ENCODE data around the gene MCOLN3. TPM values are rescaled to one million over a fixed set of nuclear protein-coding genes. Genes with fewer than 3 reads are reported as not detected.
"Not testable (repeated sequence)": the region's sequence is repeated elsewhere in the genome, so short reads cannot be mapped to it uniquely, and the experiment has no call there.

The MCOLN3 gene
- total RNA-seq, 1 experiment from 2014 or later, result not detected

GRCh38 chr1:84997667-84998600, 50.4 kb downstream of the MCOLN3 start:
- no peak for DNase-seq (ENCODE audit: low spot score)
- in situ Hi-C loops (cut with HindIII; ENCODE audit: low sequenced_read_pairs), result no loop called here

GRCh38 chr1:84996846-84997666, 51.2 kb downstream of the MCOLN3 start, which contains the start of gene MCOLN2:
Gene MCOLN2 (minus strand): TSS chr1:84997113. CDS start chr1:84996872, 241 bp downstream.
- in situ Hi-C loops (cut with HindIII; ENCODE audit: low sequenced_read_pairs), result no loop called here
- DNase-seq (ENCODE audit: low spot score), result no peak

GRCh38 chr1:84995484-84996334, 52.6 kb downstream of the MCOLN3 start:
- in situ Hi-C loops (cut with HindIII; ENCODE audit: low sequenced_read_pairs), result no loop called here
- no peak for DNase-seq (ENCODE audit: low spot score)

GRCh38 chr1:84991097-84991920, 57.0 kb downstream of the MCOLN3 start:
- in situ Hi-C loops (cut with HindIII; ENCODE audit: low sequenced_read_pairs), result no loop called here
- DNase-seq (ENCODE audit: low spot score), result no peak

- in situ Hi-C loops (cut with HindIII; ENCODE audit: low sequenced_read_pairs), result no loop called here
- no peak for DNase-seq (ENCODE audit: low spot score)
Observed at GRCh38 chr1:84988588-84988987, 59.7 kb downstream of the MCOLN3 start.

- in situ Hi-C loops (cut with HindIII; ENCODE audit: low sequenced_read_pairs); DNase-seq (ENCODE audit: low spot score): not testable (repeated sequence)
Observed at GRCh38 chr1:84986561-84986960, 61.7 kb downstream of the MCOLN3 start.

GRCh38 chr1:84985365-84985764, 62.9 kb downstream of the MCOLN3 start:
- no peak for DNase-seq (ENCODE audit: low spot score)
- in situ Hi-C loops (cut with HindIII; ENCODE audit: low sequenced_read_pairs), result no loop called here

- in situ Hi-C loops (cut with HindIII; ENCODE audit: low sequenced_read_pairs), result no loop called here
- no peak for DNase-seq (ENCODE audit: low spot score)
Observed at GRCh38 chr1:84982395-84982794, 65.9 kb downstream of the MCOLN3 start.

GRCh38 chr1:84975035-84975434, 73.3 kb downstream of the MCOLN3 start:
- in situ Hi-C loops (cut with HindIII; ENCODE audit: low sequenced_read_pairs), result no loop called here
- DNase-seq (ENCODE audit: low spot score), result no peak

- in situ Hi-C loops (cut with HindIII; ENCODE audit: low sequenced_read_pairs), result no loop called here
- no peak for DNase-seq (ENCODE audit: low spot score)
Observed at GRCh38 chr1:84973498-84974334, 74.6 kb downstream of the MCOLN3 start.

GRCh38 chr1:84972377-84972987, 75.8 kb downstream of the MCOLN3 start:
- no peak for DNase-seq (ENCODE audit: low spot score)
- in situ Hi-C loops (cut with HindIII; ENCODE audit: low sequenced_read_pairs), result no loop called here

- in situ Hi-C loops (cut with HindIII; ENCODE audit: low sequenced_read_pairs), result no loop called here
- no peak for DNase-seq (ENCODE audit: low spot score)
Observed at GRCh38 chr1:84971957-84972356, 76.3 kb downstream of the MCOLN3 start.

GRCh38 chr1:84969489-84970250, 78.6 kb downstream of the MCOLN3 start:
- in situ Hi-C loops (cut with HindIII; ENCODE audit: low sequenced_read_pairs), result no loop called here
- DNase-seq (ENCODE audit: low spot score), result no peak

GRCh38 chr1:84968865-84969264, 79.4 kb downstream of the MCOLN3 start:
- in situ Hi-C loops (cut with HindIII; ENCODE audit: low sequenced_read_pairs), result no loop called here

GRCh38 chr1:84968101-84968500, 80.2 kb downstream of the MCOLN3 start:
- DNase-seq (ENCODE audit: low spot score), result no peak
- in situ Hi-C loops (cut with HindIII; ENCODE audit: low sequenced_read_pairs), result no loop called here

More at GRCh38 chr1:84968865-84969264, 79.4 kb downstream of the MCOLN3 start:
- no peak for DNase-seq (ENCODE audit: low spot score)
